Activated CD4-positive, CD25-positive, alpha-beta regulatory T cell (primary cell): Measurements from ENCODE around the gene DUOX2.

Experiments
- DNase-seq, 4 experiments: peaks; one replicate each; lab custom pipeline; 2025; lab: John Stamatoyannopoulos, UW

DUOX2 gene

GRCh38 chr15:45114076-45114750 is at the start of gene DUOX2, which contains the start of gene DUOXA2:
DUOX2 (minus strand) TSS chr15:45114172; CDS start chr15:45113411, 761 bp downstream.
DUOXA2 (plus strand) TSS chr15:45114326; CDS start chr15:45114606, 280 bp downstream.
- no peak for DNase-seq

DNA sequence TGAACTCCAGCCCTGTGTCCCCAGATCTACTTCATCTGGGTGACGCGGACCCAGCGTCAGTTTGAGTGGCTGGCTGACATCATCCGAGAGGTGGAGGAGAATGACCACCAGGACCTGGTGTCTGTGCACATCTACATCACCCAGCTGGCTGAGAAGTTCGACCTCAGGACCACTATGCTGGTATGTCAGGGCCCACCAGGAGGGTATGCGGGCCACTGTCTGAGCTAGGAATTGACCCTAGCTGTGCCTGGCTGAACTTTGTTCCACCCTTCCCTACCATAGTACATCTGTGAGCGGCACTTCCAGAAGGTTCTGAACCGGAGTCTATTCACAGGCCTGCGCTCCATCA is 49.5 kb upstream of the DUOX2 start:
- no peak for DNase-seq

DNA sequence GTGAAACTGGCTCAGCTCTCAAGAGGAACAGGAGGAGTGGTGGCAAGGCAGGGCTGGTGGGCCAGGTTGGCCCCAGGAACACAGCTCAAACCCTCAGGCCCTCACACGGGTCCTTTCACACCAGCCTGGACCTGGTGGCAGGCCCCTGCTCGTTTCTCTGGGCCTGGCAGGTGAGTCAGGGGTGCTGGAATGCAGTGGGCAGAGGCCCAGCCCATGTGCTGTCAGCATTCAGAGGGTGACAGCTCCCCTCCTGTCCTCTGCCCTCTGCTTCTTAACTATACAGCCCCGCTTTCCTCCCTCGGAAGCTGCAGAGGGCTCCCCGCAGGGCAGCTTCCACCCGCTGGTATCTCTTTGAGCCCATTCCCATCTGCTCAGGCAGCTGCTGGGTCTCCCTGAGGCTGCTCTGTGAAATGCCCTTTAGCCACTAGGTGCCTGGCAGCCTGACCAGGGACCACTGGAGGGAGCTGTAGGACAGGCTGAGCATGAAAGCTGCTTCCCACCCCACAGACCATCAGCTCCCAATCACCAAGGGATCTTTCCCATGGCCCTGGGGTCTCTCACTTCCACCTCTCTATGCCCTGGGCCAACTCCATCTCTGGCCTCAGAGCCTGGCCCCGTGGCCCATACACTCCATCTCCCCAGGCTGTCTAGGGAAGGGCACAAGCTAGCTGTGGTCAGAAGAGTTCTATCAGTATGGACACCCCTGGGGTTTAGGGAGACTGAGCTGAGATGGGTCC is 49.0 kb upstream of the DUOX2 start:
- peak; percentile 28 to 45 (median 34) for DNase-seq

- no peak for DNase-seq
Measured at GRCh38 chr15:45161666-45162065, 47.7 kb upstream of the DUOX2 start.

GRCh38 chr15:45157974-45158373 is 44.0 kb upstream of the DUOX2 start:
- DNase-seq: no peak

DNA sequence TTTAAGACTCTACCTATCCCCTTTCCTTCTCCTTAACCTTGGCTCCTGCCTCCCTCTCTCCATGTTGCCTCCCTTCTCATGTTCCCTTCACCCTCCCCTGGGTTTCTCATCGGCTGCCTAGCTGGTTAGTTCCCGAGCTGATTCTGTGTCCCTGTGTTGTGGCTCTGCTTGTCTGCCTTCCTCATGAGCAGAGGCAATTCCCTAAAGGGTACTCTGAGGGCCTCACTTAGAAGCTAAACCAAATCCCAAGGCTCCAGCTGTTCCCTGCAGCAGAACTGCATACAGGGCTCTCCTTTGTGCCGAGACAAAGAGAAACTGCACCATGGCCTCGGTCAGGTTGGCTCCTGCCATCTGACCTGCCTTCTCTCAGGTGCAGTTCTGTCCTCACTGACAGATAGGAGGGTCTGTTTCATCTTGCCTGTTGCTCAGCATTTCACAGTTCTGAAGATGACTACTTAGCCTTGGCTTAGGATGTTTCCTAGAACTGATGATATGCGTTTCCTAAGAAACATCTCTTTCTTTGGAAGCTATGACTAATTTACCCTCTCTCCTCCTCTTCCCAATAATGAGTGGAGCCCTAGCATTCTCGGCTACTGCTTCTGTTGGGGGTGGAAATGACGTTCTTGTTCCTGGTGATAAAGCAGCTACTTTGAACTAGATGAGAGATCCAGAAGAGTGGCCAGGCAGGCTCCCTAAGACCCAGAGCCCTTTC is 42.9 kb upstream of the DUOX2 start:
- DNase-seq: no peak

DNA sequence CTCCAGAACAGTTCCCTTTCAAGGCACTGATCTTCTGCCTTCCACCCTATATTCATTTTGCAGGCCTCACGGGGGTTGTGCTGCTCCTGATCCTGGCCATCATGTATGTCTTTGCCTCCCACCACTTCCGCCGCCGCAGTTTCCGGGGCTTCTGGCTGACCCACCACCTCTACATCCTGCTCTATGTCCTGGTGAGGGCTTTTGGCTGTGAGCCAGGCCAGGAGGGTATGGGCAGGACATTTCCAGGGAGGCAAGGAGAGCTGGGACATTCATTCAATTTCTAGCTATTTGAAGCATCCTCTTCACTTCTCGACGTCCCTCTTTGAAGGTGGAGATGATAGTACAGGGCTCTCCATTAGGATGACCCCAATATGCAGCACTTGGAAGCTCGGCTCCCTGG is 41.8 kb upstream of the DUOX2 start:
- DNase-seq: no peak

- no peak for DNase-seq
Measured at GRCh38 chr15:45151998-45152828, 38.2 kb upstream of the DUOX2 start.

DNA sequence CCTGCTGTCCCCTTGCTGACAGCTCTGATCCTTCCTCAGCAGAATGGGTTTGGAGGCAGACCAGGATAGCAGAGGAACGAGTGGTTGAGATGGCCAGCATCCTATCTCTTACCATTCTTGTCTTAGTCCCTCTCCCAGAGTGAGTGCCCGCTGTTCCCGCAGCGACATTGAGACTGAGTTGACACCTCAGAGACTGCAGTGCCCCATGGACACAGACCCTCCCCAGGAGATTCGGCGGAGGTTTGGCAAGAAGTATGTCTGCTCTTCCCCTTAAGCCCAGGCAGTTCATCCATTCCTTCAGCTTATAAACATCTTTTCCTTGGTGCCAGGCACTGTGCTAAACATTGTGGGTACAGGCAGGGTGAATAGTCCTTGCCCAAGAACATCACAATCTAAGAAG is 37.0 kb upstream of the DUOX2 start:
- DNase-seq: no peak

- no peak for DNase-seq
Measured at GRCh38 chr15:45150481-45150880, 36.5 kb upstream of the DUOX2 start.

DNA sequence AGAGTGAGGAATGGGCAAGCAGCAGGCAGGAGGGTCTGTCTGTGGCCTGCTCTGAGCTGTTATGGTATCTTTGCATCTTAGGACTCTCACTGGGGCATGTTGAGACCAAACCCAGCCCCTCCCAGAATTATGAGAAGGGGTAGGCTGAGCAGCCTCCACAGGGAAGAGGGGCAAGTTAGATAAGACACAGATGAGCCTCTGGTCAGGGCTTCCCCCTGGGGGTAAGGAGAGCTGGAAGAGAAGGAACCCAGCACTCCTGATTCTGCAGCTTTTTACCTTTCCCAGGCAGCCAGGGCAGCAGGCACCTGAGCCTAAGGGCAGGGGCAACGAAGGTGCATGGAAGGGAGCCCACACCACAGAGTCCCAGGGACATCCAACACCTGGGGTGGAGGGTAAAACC is 35.1 kb upstream of the DUOX2 start:
- DNase-seq: no peak

DNA sequence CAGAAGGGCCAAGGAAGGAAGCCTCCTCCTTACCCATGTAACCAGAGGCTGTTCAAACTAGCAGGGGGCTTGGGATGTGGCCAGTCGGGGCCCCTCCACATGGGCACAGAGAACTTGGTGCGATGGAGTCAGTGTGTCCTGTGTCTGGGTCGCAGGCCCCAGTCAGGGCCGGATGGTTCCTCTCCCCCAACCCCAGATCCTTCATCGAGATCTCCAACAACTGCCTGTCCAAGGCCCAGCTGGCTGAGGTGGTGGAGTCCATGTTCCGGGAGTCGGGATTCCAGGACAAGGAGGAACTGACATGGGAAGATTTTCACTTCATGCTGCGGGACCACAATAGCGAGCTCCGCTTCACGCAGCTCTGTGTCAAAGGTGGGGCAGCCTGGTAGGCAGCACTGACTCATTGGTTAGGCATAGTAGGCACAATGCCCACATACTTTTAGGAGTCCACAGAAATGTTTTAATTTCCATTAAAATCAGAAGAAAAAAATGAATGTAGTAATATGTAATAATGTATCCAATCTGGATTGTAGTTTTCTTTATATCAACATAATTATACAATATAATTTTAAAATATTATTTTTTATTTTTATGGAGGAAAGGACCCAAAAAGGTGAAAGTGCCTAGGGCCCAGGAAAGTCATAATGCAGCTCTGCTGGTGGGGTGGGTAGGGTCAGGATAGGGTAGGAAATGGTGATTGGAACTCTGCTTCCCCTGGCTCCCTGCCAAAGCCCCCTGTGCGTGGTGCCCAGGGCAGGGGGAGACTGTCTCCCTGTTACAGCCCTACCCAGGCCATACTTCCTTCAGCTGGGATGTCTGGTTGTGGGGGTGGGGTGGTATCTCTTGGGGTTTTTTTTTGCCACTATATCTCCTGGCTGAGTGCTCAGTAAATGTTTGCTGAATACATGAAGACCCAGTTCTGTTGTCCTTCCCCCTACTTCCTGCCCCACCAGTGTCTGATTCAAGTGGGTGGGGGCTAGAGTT is 34.4 kb upstream of the DUOX2 start:
- no peak for DNase-seq

DNA sequence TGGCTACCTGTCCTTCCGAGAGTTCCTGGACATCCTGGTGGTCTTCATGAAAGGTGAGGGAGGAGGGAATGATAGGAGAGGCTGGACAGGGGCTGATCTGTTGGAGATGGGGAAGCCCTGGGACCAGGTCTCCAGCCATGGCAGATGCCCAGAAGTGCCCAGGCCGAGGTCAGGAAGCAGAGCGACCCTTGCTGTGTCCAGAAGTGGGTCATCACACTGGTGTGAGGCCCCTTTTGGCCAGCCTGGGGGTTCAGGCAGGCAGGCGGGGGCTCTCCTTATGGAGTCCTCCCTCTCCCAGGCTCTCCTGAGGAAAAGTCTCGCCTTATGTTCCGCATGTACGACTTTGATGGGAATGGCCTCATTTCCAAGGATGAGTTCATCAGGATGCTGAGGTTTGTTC is 33.6 kb upstream of the DUOX2 start:
- no peak for DNase-seq

DNA sequence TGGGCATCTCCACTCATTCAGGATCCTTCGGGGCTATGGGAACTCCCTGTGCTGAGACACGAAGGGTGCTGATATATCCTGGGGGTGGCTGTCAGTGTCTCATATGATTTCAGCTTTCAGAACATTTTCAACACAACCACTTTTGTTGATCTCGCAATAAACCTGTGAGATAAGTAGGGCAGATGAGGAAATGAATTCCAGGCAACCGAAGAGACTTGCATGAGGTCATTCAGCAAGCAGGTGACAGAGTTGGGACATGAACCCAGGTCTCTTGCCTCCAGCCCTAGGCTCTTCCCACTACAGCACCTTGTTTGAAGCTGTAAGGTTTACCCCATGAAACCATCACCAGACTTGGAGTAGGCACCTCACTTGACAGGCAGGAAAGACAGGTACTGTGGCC is 32.4 kb upstream of the DUOX2 start:
- no peak for DNase-seq

DNA sequence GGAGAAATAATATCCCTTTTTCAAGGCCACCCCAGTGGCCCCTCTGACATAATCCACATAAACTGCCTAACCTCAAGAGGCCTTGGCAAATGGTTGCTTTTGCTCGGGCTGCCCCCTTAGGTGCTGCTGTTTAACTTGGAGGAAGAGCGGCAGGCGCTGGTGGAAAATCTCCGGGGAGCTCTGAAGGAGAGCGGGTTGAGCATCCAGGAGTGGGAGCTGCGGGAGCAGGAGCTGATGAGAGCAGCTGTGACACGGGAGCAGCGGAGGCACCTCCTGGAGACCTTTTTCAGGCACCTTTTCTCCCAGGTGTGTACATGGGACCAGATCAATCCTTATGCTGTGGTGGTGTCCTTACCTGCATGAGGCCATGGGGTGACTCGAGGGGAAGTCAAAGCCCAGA is 30.8 kb upstream of the DUOX2 start:
- DNase-seq: no peak

DNA sequence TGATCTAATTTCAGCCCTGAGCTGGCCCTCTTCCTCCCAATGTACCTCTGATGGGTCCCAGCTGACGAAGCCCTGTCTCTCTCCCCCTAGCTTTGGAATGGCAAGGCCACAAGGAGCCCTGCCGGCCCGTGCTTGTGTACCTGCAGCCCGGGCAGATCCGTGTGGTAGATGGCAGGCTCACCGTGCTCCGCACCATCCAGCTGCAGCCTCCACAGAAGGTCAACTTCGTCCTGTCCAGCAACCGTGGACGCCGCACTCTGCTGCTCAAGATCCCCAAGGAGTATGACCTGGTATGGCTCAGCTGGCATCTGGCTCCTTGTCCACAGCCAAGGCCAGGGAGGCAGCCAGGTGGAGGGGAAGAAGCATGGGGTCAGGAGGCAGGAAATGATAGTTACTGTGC is 30.0 kb upstream of the DUOX2 start:
- no peak for DNase-seq

- no peak for DNase-seq
Measured at GRCh38 chr15:45143056-45143455, 29.1 kb upstream of the DUOX2 start.

DNA sequence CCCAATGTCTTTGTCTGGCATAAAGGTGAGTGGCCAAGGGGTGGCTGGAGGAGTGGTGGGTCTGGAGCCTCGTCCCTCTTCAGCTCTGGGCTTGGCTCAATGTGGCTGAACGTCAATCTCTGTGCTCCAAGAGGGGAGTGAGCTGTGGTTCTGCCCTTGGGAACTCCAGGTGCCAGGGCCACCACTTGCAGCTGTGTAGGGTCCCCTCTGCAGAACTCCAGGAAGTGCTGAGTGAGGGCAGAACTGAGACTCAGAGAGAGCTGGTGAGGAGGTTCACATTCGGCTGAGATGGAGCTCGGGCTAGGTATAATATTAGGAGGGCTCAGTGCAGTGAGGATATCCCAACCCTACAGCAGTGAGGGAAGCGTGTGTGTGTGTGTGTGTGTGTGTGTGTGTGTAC is 27.4 kb upstream of the DUOX2 start:
- DNase-seq: no peak

- DNase-seq: no peak
Measured at GRCh38 chr15:45140557-45141250, 26.7 kb upstream of the DUOX2 start.

DNA sequence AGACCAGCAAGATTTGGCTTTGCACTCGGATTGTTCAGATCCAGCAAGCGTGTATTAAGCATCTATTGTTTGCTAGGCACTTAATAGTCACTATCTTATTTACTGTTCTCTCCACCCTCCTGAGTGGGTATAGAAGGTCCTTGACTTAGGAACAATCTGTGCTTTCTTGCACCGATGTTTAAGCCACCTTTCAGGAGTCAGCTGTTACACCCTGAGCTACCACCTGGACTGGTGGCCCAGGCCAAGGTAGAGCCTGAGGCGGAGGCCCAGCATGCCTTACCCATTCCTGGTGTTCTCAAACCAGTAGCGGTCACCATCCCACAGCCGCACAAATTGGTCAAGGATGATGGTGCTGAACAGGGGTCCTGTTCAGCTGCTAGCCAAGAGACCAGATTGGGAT is 25.8 kb upstream of the DUOX2 start:
- no peak for DNase-seq
